HL-60/S4 treated with phorbol 12-myristate 13-acetate at 8.2 ng/mL for 4 days and 3 days (cell line): Measurements from ENCODE around the gene RASGRF2.
"Not testable (repeated sequence)": the region's sequence is repeated elsewhere in the genome, so short reads cannot be mapped to it uniquely, and the experiment has no call there.

Source experiments
- in situ Hi-C: fragments of 300-500 bp; cut with MboI; formaldehyde crosslinking; loops from 2 replicates; pipeline ENCODE4 v1.15.0; 2022; ENCODE audit warnings: low sequenced_read_pairs

RASGRF2 gene

DNA sequence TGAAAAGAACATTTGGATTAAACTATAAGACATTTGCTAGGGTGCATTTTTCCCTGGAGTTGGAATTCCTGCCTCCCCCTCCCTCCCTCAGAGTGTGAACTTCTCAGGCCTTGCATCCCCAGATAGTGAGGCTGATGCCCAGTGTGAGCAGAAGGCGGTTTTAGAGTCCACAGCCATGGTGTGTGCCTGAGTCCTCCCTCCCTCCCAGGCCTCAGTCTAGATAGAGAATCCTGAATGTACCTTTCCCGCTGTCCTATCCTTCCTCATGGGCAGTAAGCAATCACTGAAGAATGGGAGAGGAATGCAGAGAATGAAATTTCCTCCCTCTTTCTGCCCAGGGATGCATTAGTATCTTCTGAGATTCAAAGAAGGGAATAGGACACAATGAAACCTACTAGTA is 108.5 kb downstream of the RASGRF2 start:
- in situ Hi-C loops, result no loop called here

- in situ Hi-C loops, result no loop called here
Observed at GRCh38 chr5:81069990-81070389, 109.8 kb downstream of the RASGRF2 start.

GRCh38 chr5:81070571-81071255 is 110.5 kb downstream of the RASGRF2 start:
- in situ Hi-C loops, result no loop called here

DNA sequence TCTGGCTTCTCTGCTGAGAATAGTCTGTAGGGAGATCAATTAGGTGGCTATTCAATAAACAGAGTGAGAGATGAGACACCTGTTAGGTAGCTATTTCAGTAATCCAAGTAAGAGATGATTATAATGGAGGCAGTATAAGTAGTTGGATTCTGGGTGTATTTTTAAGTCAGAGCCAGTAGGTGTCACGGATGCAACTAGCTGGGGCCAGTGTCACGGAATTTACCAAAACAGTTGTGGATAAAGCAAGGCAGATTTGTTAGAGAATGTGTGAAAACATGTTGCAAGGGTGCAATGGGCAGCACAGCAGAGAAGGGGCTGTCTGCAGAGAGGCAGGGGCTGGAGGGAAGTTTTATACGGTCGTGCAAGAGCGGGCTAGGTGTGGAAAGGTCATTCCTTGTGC is 114.9 kb downstream of the RASGRF2 start:
- in situ Hi-C loops, result no loop called here

DNA sequence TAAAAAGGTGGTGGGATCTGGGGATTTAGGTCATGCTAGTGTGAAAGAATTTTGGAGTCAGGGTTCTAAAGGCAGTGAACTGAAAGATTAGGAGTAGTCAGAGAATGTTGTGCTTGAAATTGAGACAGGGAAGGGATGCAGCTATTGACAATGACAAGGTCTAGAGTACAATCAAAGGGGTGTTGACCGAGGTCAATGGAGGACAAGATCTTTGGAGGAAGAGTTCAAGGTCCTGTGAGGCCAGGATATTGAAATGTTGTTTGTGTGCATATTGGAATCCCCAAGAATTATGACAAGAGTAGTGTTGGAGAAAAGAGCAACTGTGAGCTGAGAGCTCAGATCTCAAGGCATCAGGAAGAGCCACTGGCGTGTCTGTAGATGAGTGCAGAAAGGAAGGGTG is 116.9 kb downstream of the RASGRF2 start:
- in situ Hi-C loops, result no loop called here

DNA sequence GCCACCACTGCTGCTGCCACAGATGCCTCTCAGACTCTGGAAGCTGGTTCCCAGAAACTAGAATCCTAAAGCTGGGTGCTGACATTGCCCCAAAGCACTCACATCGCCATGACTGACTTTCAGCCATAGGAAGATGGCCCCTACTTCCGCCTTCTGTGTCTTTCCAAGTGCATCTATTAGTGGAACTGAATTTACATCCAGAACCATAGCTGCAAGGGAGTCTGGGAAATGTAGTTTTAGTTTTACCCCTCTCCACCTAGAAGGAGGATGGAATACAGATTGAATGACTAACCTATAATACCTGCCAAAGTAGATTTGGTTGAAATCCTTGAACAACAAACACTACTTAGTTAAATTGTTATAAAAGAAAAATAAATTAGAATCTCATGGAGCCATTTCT is 118.8 kb downstream of the RASGRF2 start:
- in situ Hi-C loops, result no loop called here

- in situ Hi-C loops, result no loop called here
Observed at GRCh38 chr5:81080809-81081460, 120.8 kb downstream of the RASGRF2 start.

DNA sequence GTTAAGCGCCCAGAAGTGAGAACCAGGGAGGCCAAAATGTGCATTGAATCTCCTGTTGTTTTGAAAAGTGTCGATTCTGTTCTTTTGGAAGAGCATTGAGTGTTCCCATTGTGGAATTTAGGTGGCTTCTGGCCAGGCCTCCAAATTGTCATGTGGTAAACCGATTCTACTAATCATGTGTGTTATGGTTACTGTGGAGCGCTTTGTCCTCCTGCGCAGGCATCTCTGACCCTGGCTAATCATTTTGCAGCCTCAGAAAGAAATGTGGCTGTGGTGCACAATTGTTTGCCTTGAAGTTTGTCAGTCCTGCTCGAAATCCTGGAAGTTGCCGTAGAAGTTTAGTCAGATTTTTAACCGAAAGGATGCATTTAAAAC is 121.3 kb downstream of the RASGRF2 start:
- in situ Hi-C loops, result no loop called here

GRCh38 chr5:81086881-81087281 is 126.7 kb downstream of the RASGRF2 start:
- in situ Hi-C loops, result no loop called here

DNA sequence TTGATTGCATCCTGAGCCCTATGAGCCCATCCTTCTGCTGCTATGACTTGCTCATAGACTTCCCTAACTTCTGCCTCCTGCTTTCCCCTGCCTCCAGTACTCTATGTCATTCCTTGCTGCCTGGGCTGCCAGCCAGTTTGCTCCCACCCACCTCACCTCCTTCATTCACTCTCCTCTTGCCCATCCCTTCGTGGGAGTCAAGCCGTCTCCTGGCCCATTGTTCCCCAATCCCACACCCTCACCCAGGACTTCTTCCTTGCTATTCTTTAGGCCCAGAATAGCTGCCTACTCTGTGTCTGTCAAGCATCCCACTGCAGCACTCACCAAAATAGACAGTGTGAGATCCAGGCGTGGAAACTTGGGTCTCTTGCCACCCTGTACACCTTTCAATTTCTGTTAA is 131.0 kb downstream of the RASGRF2 start:
- in situ Hi-C loops, result no loop called here

GRCh38 chr5:81093536-81094196 is 133.5 kb downstream of the RASGRF2 start:
- in situ Hi-C loops, result no loop called here

- in situ Hi-C loops, result no loop called here
Observed at GRCh38 chr5:81095835-81096234, 135.7 kb downstream of the RASGRF2 start.

GRCh38 chr5:81097713-81098112 is 137.6 kb downstream of the RASGRF2 start:
- in situ Hi-C loops, result no loop called here

GRCh38 chr5:81105261-81105877 is 145.2 kb downstream of the RASGRF2 start:
- in situ Hi-C loops, result no loop called here

DNA sequence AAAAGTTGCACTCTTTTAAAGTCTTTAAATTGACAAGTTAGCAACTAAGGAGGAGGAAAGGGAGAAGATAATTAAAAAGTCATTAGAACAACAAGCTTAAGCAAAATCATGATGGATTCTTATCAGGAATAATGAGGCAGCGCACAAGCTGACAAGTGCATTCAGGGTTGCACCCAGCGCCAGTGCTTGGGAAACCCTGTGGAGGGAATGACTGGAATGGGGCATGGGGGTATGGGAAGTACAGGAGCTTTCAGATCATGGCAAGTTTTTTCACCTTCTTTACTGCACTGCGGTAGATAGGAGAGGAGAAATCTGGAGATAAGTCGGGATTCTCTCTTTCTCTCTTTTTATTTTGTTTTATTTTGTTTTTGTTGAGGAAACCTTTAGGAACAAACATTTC is 155.1 kb downstream of the RASGRF2 start:
- in situ Hi-C loops, result no loop called here

GRCh38 chr5:81117566-81117965 is 157.4 kb downstream of the RASGRF2 start:
- in situ Hi-C loops, result no loop called here

- in situ Hi-C loops, result no loop called here
Observed at GRCh38 chr5:81121273-81121672, 161.1 kb downstream of the RASGRF2 start.

DNA sequence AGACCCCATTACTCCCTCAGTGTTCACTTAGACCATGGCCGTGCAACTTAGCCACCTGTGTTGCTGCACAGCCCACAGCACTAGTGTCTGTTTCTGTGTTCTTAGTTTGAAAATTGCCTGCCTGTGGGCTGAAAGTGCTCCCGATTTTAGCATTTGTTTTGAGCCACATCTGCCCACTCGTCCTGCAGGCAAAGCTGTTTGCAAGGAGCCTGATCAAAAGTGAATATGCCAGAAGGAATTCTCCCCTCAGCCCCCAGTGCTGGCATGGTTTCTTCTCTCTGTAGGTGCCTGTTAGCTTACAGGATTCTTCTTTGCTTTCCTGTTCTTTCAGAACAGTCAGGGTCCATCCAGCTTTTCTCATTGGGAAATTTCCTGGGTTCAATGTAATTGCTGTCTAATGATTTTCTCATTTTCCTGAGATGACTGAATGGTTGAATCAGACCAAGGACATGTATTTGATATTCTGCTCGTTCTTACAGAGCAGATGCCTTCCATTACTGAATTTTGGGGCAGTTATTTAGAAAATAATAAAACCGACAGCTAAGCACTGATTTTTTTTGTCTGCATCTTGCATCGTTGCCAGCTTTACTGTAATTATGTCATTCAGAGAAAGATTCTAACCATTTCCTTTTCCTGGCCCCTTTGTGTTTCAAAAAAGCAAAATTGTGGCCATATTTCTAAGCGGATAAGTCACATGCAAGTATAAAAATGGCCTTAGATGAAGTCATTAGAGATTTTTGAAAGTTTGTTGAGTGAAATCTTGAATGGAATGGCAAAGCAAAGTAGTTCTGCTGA is 161.9 kb downstream of the RASGRF2 start:
- in situ Hi-C loops, result no loop called here

- in situ Hi-C loops, result not testable (repeated sequence)
Observed at GRCh38 chr5:81124689-81125088, 164.5 kb downstream of the RASGRF2 start.

- in situ Hi-C loops, result no loop called here
Observed at GRCh38 chr5:81125959-81126358, 165.8 kb downstream of the RASGRF2 start.

DNA sequence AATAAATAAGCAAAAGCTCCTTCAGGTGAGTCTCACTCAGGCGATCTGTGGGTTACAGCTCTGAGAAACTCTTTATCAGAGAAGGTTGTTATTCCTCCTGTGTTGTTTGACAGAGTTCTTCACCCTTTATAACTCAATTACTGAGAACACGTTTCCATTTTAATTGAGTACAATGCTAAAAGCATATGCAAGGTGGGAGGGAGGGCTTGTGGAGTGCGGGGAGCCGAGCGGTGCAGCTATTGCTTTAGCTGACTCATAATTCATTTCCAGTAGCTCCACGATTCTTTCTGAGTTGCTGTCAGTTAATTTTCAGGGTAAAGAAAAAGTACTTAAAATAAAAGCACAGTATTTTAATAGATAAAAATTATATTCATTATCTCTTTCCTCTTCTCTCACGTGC is 168.3 kb downstream of the RASGRF2 start:
- in situ Hi-C loops, result no loop called here
